Stimulated activated CD8-positive, alpha-beta memory T cell treated with anti-CD3 and anti-CD28 coated beads, Interleukin-7, amount 100 ng/mL, for 24 hours (primary cell): ENCODE measurements around the gene CXCL3.

Experiments used
- DNase-seq: peaks from one replicate; pipeline ENCODE4 v3.0.0-alpha.2; 2020; ENCODE audit warnings: low read depth

CXCL3 gene

GRCh38 chr4:74014332-74014731 lies 24.2 kb downstream of the CXCL3 start:
- DNase-seq: no peak

DNA sequence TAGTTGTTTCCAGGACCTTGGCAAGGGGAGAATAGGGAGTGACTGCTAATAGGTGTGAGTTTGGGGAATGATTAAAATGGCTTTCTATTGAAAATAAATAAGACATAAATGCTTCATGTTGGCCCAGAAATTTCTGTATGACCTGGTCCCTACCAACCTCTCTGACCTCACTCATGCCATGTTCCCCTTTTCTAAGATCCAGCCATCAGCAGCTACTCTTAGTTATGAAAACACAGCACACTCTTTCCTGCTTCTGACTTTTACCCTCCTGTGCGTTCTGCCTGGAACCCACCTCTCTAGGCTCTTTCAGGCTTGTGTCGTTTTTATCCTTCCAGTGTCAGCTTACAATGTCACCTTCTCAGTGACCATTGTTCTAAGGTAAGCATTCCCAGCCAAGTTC lies 25.2 kb downstream of the CXCL3 start:
- DNase-seq: no peak

DNA sequence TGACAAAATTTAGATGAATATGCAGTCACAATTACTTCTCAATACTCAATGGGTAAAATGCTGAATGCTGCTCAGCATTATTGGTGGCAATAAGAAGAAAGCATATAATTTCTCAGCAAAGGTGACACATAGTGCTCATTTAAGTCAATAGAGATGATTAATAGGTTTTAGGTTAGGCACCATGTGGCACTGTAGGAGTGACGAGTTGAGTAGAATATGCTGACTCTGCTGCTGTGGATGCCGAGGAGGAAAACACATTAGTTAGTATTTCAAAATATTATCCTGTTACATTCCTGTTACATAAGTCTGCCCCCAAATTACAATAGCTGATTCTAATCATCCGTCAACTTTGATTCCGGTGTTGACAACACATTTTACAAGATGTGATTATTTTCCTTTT lies 26.4 kb downstream of the CXCL3 start:
- DNase-seq: no peak

- no peak for DNase-seq
Measured at GRCh38 chr4:74009307-74009706, 29.2 kb downstream of the CXCL3 start.

DNA sequence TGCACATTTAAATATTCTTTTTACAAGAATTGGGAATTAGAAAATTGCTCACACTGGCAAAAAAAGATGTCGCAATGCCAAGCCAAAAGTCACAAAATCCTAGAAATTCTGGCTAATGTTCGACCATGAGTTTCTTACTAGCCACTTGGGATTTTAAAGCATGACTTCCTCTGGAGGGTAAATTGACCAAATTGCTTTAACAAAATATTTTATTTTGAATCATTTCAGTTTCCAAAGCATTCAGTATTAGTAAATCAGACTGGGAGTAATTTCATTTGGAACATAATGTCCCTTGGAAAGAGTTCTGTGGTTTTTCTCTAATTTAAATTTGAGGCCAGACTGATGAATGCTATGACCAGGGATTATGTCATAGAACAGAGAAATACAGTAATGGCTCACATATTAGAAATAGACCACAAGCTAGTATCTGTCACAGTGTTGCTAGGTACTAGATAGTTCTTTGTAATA lies 32.4 kb downstream of the CXCL3 start:
- no peak for DNase-seq

GRCh38 chr4:74005528-74005927 lies 33.0 kb downstream of the CXCL3 start:
- no peak for DNase-seq

- no peak for DNase-seq
Measured at GRCh38 chr4:74004668-74005067, 33.8 kb downstream of the CXCL3 start.

DNA sequence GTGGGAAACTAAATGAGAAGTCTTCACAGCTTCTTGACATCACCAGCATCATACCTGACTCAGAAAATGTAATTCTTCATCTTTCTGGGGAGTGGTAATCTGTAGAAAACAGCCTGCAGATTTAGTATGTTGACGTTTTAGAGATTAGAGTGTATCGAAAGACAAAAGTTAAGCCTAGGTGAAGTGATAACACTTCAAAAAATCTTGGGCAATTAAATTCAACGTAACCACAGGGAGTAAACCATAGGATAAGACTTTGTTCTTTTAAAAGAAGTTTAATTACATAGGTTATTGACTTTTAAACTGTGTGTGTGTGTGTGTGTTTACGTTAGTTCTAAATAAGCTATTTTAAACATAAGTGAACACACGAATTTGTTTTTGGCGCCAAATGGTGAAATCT lies 38.2 kb downstream of the CXCL3 start:
- no peak for DNase-seq

- DNase-seq: no peak
Measured at GRCh38 chr4:73998040-73999011, 40.2 kb downstream of the CXCL3 start, which contains the start of gene CXCL5. TSS of gene CXCL5 (minus strand) at chr4:73998677. CDS start at chr4:73998581, 96 bp downstream.

DNA sequence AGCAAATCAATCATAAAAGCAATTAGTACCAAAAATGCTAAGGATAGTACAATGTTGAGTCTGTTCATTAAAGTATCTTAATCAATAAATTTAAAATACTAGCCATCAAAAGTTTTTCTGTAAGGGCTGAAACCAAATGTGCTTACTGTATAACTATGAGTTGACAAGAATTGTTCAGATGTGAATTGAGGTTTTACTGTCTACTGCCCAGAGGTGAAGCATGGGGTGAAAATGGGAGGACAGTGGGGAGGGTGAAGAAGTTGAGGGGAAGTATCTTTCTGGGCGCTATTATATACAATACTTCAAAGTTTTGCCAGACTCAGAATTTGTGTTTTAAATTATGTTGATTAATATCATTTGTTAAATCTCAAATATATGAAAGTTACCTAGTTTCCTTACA lies 46.4 kb downstream of the CXCL3 start:
- DNase-seq: no peak

DNA sequence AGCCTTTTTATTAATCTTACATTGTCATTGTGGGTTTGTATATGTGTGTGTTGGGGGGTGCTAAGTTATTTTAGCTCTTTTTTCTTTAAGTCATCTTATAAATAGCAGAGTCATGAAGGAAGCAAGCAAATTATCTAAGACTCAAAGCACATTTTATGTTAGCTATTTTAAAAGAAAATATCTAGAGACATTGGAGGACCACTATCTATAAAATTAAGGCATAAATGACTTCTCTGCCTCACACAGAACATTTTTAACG lies 46.8 kb downstream of the CXCL3 start:
- no peak for DNase-seq

DNA sequence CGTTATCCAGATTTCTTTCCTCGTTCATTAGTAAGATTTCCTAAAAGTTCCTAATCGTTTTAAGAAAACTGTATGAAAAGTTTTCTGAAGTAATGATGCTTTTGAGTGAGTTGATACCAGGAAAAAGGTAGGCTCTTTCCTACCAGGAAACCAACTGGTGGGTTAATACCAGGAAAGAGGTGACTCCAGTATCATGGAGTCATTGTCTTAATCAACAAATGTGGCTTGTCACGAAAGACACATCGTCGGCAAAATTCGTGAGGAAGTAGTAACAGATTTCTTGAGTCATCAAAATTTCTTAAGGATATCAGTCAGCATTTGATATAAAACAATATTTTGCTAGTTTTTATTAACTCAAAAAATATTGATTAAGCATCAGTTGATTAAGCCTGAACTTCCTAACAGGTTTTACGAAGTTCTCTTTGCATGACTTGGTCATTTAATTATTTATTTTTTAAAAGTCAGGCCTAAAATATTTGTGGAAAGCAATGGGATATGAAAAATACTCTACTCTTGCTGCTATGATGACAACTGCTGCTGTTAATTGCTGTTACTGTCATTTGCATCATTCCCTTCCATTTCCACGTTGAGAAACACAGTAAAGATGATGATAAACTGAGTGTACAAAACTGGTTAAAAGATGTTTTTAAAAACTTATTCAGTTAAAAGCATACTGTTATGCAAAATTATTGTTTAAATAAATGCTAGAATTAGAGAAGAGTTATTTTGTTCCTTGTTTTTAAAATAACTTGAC lies 47.3 kb downstream of the CXCL3 start:
- no peak for DNase-seq

DNA sequence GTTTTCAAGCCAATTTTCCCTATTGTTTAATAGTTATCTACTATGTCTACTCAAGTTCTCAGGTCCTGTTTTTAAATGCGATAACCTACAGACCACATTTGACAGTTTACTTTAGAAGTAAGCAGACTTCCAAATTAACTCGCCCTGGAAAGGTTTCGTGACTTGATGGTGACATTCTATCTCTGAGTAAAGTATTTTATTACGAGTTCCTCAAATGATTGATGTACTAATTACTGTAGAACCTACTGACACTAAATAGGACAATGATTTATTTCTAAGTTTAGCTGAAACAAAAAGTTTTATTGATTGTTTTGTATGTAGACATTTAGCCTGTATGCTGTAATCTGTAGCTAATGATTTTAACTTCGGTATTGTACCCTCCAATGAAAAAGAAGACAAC lies 48.6 kb downstream of the CXCL3 start:
- DNase-seq: no peak

DNA sequence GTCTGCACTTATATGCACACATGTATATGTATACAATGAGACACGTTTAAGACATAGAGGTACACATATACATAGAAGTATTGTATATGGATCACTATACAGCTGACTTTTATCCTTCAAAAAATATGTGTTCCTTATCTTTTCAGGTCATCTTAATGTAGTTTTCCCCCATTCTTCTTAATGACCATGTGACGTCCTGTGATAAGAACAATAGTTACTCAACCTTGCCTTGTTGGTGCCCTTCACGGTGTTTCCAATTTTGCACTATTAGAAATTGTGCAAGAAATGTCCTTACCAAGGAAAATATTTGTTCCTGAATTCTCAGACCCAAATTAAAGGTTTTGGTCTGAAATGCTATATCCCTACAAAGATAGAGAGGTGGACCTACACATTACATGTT lies 49.5 kb downstream of the CXCL3 start:
- no peak for DNase-seq

GRCh38 chr4:73988061-73988460 lies 50.4 kb downstream of the CXCL3 start, which contains the start of gene PPBP:
TSS of gene PPBP (minus strand) at chr4:73988190. CDS start at chr4:73988103, 87 bp downstream.
- no peak for DNase-seq
